A673 (cell line): ENCODE results near the gene SFN. TPM values are rescaled to one million over a fixed set of nuclear protein-coding genes. Genes with fewer than 3 reads are reported as not detected.

Experiments used
- Bru-seq: library from RNA; stranded (reverse); fragments of 400-500 nt; gene quantifications from one replicate; lab custom pipeline; 2021; lab: Mats Ljungman, UMichigan
- BruChase-seq, 2 experiments: library from RNA; stranded (reverse); fragments of 400-500 nt; gene quantifications; one replicate each; lab custom pipeline; 2021; lab: Mats Ljungman, UMichigan
- BruUV-seq: library from RNA; stranded (reverse); fragments of 400-500 nt; replicated peaks from 2 replicates; lab custom pipeline; 2021; lab: Mats Ljungman, UMichigan
- CTCF ChIA-PET: fragments of 300-600 bp; sonication (Branson Sonifier 250); formaldehyde crosslinking; loops from one replicate; lab custom pipeline; 2022; ENCODE audit warnings: antibody characterized with exemption; lab: Charles Lee
- POLR2A ChIA-PET: fragments of 300-600 bp; sonication (Branson Sonifier 250); formaldehyde crosslinking; loops from one replicate; lab custom pipeline; 2022; ENCODE audit warnings: antibody characterized with exemption; ENCODE audit not compliant: low non-redundant PET; lab: Charles Lee
- DNase-seq: peaks from one replicate; pipeline ENCODE4 v3.0.0-alpha.2; 2015; ENCODE audit warnings: low spot score
- H3K27ac ChIP-seq: fragments of 200-600 bp; sonication (generic); 2 replicates; pipeline ENCODE4 v1.5.1; 2016; ENCODE audit warnings: mixed run types, low read depth, mild to moderate bottlenecking, mixed read lengths, antibody characterized with exemption, low read length; ENCODE audit not compliant: poor library complexity, severe bottlenecking
- H3K27me3 ChIP-seq: fragments of 200-600 bp; sonication (generic); replicated peaks from 2 replicates; pipeline ENCODE4 v1.6.1; 2017; ENCODE audit warnings: mixed run types, low read depth, mild to moderate bottlenecking, mixed read lengths, antibody characterized with exemption, low read length; ENCODE audit not compliant: insufficient read depth, poor library complexity
- H3K36me3 ChIP-seq: fragments of 200-600 bp; sonication (generic); 2 replicates; pipeline ENCODE4 v1.6.1; 2016; ENCODE audit warnings: mixed run types, mild to moderate bottlenecking, mixed read lengths, antibody characterized with exemption, low read length; ENCODE audit not compliant: insufficient read depth, poor library complexity, severe bottlenecking
- H3K4me1 ChIP-seq: fragments of 200-600 bp; sonication (generic); 2 replicates; pipeline ENCODE4 v1.6.1; 2017; ENCODE audit warnings: mixed run types, mild to moderate bottlenecking, mixed read lengths, antibody characterized with exemption, low read length; ENCODE audit not compliant: insufficient read depth, poor library complexity, severe bottlenecking
- H3K4me3 ChIP-seq: fragments of 200-600 bp; sonication (generic); 2 replicates; pipeline ENCODE4 v1.5.1; 2016; ENCODE audit warnings: low read depth, mixed run types, mild to moderate bottlenecking, mixed read lengths, low read length; ENCODE audit not compliant: poor library complexity, severe bottlenecking
- H3K9me3 ChIP-seq: fragments of 200-600 bp; sonication (generic); 2 replicates; pipeline ENCODE4 v1.6.1; 2016; ENCODE audit warnings: mixed run types, low read depth, mild to moderate bottlenecking, mixed read lengths, antibody characterized with exemption, low read length; ENCODE audit not compliant: poor library complexity, severe bottlenecking
- EZH2 ChIP-seq: fragments of 200-600 bp; sonication (generic); IDR thresholded peaks from 2 replicates; pipeline ENCODE4 v1.6.1; 2017; ENCODE audit warnings: borderline replicate concordance, low read depth, mild to moderate bottlenecking, mixed read lengths, antibody characterized with exemption, low read length; ENCODE audit not compliant: poor library complexity, severe bottlenecking
- intact Hi-C: fragments of 100-400 bp; cut with micrococcal nuclease; formaldehyde crosslinking; loops from one replicate; pipeline ENCODE4 v1.10.0; 2022; ENCODE audit not compliant: unreplicated experiment
- long read RNA-seq: library from polyadenylated mRNA; stranded (forward); transcript quantifications from one replicate; pipeline ENCODE4 v2.0.0, GENCODE V29; 2022
- total RNA-seq: library from RNA; stranded (reverse); gene quantifications from 2 replicates; pipeline ENCODE4 v1.2.3, GENCODE V29; 2021
- TF ChIP-seq, protein P1 (sequence below): fragments of 300-800, 200-600 bp; sonication (generic); conservative IDR thresholded peaks from 2 replicates; pipeline ENCODE4 v1.5.1; 2017; ENCODE audit warnings: low read depth, mild to moderate bottlenecking, antibody characterized with exemption, low read length, moderate library complexity, mixed read lengths

The SFN gene
- 0.24 TPM in 1 of 2 replicates, not detected in the other for total RNA-seq
- not detected for Bru-seq, nascent RNA
- BruChase-seq, experiment 1, labeled RNA remaining after a 2-hour chase = not detected
- BruChase-seq, experiment 2, labeled RNA remaining after a 6-hour chase = percentile 25 among the genes with signal in this experiment
- long read RNA-seq = 0 reads

GRCh38 chr1:26862781-26863684 is at the start of gene SFN:
SFN (plus strand) TSS chr1:26863149; CDS start chr1:26863213, 64 bp downstream.
- ChIA-PET CTCF (no interaction called here), POLR2A (interaction anchor here (0.5 kb wide), 1 partner anchor 356 kb away, joined by 4 read pairs; no protein-coding TSS in a partner anchor)
- Histone ChIP-seq H3K27ac (peak within 1 kb of the TSS; percentile 75), H3K36me3 (no peaks in the 10 kb centered on the region), H3K4me1 (no peaks in the 10 kb centered on the region), H3K27me3 (no peaks in the 10 kb centered on the region), H3K4me3 (peak within 1 kb of the TSS; percentile 61), H3K9me3 (no peaks in the 10 kb centered on the region)
- no TSS peak for BruUV-seq
- intact Hi-C loops = no loop called here
- TF ChIP-seq, protein P1, sequence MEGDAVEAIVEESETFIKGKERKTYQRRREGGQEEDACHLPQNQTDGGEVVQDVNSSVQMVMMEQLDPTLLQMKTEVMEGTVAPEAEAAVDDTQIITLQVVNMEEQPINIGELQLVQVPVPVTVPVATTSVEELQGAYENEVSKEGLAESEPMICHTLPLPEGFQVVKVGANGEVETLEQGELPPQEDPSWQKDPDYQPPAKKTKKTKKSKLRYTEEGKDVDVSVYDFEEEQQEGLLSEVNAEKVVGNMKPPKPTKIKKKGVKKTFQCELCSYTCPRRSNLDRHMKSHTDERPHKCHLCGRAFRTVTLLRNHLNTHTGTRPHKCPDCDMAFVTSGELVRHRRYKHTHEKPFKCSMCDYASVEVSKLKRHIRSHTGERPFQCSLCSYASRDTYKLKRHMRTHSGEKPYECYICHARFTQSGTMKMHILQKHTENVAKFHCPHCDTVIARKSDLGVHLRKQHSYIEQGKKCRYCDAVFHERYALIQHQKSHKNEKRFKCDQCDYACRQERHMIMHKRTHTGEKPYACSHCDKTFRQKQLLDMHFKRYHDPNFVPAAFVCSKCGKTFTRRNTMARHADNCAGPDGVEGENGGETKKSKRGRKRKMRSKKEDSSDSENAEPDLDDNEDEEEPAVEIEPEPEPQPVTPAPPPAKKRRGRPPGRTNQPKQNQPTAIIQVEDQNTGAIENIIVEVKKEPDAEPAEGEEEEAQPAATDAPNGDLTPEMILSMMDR = peak; percentile 52
- TF ChIP-seq EZH2 = no peak
- no peak for DNase-seq

GRCh38 chr1:26814377-26814776 is 48.6 kb upstream of the SFN start:
- H3K27me3 ChIP-seq = no peaks in the 10 kb centered on the region
- no peaks in the 10 kb centered on the region for H3K9me3 ChIP-seq
- no TSS peak for BruUV-seq
- no peak overlapping the region for H3K27ac ChIP-seq
- intact Hi-C loops = loop anchor here (5.0 kb wide), 1 partner anchor 63 kb away; no protein-coding TSS in a partner anchor
- DNase-seq = no peak
- H3K36me3 ChIP-seq = no peaks in the 10 kb centered on the region
- ChIA-PET POLR2A (no interaction called here), CTCF (no interaction called here)
- H3K4me1 ChIP-seq = no peaks in the 10 kb centered on the region
- TF ChIP-seq, protein P1 = no peak
- TF ChIP-seq EZH2 = no peak
- H3K4me3 ChIP-seq = no peak overlapping the region

DNA sequence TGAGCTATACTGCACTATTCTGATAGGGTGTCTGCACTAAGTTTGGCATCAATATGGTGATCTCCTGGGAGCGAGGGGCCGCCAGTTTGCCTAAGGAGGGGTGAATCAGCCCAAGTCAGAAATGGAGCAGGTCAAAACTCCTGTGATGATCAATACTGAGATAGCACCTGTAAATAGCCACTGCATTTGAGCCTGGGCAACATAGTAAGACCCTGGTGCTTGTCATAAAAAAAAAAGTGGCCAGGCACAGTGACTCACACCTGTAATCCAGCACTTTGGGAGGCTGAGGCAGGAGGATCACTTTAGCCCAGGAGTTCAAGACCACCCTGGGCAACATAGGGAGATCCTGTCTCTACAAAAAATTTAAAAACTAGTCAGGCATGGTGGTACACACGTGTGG is 48.1 kb upstream of the SFN start:
- BruUV-seq = no TSS peak
- no peaks in the 10 kb centered on the region for H3K27me3 ChIP-seq
- ChIA-PET POLR2A (no interaction called here), CTCF (no interaction called here)
- no peaks in the 10 kb centered on the region for H3K9me3 ChIP-seq
- intact Hi-C loops = loop anchor here (5.0 kb wide), 1 partner anchor 62 kb away; no protein-coding TSS in a partner anchor
- no peaks in the 10 kb centered on the region for H3K4me1 ChIP-seq
- H3K27ac ChIP-seq = no peak overlapping the region
- H3K36me3 ChIP-seq = no peaks in the 10 kb centered on the region
- DNase-seq = no peak
- H3K4me3 ChIP-seq = no peak overlapping the region
- TF ChIP-seq, protein P1 = no peak
- no peak for TF ChIP-seq EZH2
